Measurements from ENCODE around the gene KPNB1.

KPNB1 gene

GRCh38 chr17:47730681-47731080, 81.0 kb downstream of the KPNB1 start:
- Mint-ChIP-seq H3K27ac (no peak overlapping the region), H3K27me3 (no peaks in the 10 kb centered on the region), H3K9me3 (ENCODE audit: low read depth) (no peaks in the 10 kb centered on the region), H3K36me3 (peaks cover 2% of the 10 kb centered on the region), H3K4me1 (ENCODE audit: low read depth) (peaks cover 57% of the 10 kb centered on the region), H3K4me3 (peak overlapping the region; percentile 40)

- peaks cover 54% of the 10 kb centered on the region for H3K4me1 Mint-ChIP-seq (ENCODE audit: low read depth)
- no peaks in the 10 kb centered on the region for H3K27me3 Mint-ChIP-seq
- no peaks in the 10 kb centered on the region for H3K9me3 Mint-ChIP-seq (ENCODE audit: low read depth)
- no peak overlapping the region for H3K27ac Mint-ChIP-seq
- H3K36me3 Mint-ChIP-seq, result peaks cover 2% of the 10 kb centered on the region
- no peak overlapping the region for H3K4me3 Mint-ChIP-seq
These were observed 81.7 kb downstream of the KPNB1 start for GRCh38 chr17:47731396-47731795.

DNA sequence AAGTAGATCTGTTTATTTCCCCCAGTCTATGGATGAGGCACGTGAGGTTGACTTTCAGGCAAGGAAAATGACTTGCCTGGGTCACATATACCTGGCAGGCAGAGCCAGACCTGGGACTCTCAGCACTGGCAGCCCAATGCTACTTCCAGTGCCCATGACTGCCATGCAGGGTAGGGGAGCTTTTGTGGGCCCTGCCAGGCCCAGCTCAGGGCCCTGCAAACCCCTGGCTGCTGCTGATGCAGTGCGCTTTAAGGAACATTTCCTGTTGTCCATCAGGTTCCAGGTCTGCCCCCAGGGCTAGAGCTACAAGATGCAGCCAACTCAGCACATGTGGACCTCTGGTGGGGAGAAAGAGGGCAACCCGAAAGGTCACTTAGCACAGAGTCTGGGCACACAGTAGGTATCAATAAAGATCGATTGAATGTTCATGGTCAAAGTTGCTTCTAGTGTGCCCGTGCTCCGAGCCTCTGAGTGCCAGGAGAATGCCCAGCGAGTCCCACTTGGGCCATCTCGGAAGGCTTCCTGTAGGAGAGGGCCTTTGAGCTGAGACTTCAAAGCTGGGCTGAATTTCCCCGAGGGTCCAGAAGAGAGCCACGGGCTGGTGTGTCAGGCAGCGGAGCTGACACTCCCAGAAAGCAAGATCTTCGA, 82.8 kb downstream of the KPNB1 start:
- Mint-ChIP-seq H3K4me1 (ENCODE audit: low read depth) (peaks cover 57% of the 10 kb centered on the region), H3K4me3 (peak overlapping the region; percentile 85), H3K36me3 (peaks cover 2% of the 10 kb centered on the region), H3K27ac (peak overlapping the region; percentile 86), H3K9me3 (ENCODE audit: low read depth) (no peaks in the 10 kb centered on the region), H3K27me3 (no peaks in the 10 kb centered on the region)

DNA sequence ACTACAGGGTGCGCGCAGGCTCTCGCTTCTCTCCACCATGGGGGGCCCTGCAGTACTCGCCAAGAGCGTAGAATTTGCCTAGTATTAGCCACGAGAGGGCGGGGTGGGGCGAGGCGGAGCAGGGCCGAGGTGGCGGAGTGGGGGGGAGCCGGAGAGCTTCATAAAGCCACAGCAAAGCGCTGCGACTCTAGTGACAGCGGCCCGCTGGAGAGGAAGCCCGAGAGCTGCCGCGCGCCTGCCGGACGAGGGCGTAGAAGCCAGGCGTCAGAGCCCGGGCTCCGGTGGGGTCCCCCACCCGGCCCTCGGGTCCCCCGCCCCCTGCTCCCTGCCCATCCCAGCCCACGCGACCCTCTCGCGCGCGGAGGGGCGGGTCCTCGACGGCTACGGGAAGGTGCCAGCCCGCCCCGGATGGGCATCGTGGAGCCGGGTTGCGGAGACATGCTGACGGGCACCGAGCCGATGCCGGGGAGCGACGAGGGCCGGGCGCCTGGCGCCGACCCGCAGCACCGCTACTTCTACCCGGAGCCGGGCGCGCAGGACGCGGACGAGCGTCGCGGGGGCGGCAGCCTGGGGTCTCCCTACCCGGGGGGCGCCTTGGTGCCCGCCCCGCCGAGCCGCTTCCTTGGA, 83.4 kb downstream of the KPNB1 start, which contains the start of gene TBX21:
TSS of gene TBX21 (plus strand) at position 190 of the 627 bp plus-strand sequence. CDS start at position 409, 219 bp downstream.
- Mint-ChIP-seq H3K36me3 (peaks cover 2% of the 10 kb centered on the region), H3K9me3 (ENCODE audit: low read depth) (no peaks in the 10 kb centered on the region), H3K4me3 (peak within 1 kb of the TSS; percentile 100), H3K27me3 (no peaks in the 10 kb centered on the region), H3K27ac (peak within 1 kb of the TSS; percentile 95), H3K4me1 (ENCODE audit: low read depth) (peaks cover 55% of the 10 kb centered on the region)

DNA sequence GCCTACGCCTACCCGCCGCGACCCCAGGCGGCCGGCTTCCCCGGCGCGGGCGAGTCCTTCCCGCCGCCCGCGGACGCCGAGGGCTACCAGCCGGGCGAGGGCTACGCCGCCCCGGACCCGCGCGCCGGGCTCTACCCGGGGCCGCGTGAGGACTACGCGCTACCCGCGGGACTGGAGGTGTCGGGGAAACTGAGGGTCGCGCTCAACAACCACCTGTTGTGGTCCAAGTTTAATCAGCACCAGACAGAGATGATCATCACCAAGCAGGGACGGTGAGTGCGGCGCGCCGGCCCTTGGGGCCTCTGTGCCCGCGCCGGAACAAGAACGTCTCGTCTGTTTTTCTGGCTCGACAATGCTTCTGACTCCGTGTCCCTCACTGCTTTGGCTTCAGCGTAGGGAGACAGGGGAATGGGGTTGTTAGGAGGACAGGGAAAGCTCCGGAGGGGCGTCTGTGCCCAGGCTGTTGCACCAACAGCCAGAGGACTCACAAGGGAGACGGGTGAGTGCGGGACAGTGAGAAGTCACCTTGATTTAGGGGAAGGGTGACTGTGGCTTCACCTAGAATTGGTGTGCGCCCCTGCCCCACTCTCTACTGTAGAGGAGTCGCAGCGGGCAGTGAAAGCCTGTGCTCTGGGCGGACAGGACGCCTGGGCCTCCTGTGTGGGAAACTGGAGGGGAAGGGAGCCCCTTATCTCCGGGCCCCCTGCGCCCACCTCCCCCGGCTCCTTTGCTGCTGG, 84.1 kb downstream of the KPNB1 start:
- Mint-ChIP-seq H3K27ac (peak overlapping the region; percentile 95), H3K4me3 (peak overlapping the region; percentile 100), H3K4me1 (ENCODE audit: low read depth) (peaks cover 54% of the 10 kb centered on the region), H3K9me3 (ENCODE audit: low read depth) (no peaks in the 10 kb centered on the region), H3K36me3 (peaks cover 2% of the 10 kb centered on the region), H3K27me3 (no peaks in the 10 kb centered on the region)

DNA sequence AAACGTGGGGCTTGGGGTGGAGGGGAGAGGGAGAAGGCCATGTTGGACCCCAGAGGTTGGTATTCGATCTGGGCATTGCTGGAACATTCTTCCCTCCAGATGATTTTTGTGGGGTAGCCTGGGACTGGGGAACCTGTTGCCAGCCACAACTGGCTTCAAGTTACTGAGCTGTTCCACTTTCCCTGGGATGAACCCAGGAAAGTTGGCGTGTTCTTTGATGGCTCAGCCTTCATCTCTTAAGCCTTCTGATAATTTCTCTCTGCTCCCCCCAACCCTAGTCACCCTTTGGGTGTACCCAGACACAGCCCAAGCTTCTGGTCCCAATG, 85.4 kb downstream of the KPNB1 start:
- Mint-ChIP-seq H3K9me3 (ENCODE audit: low read depth) (no peaks in the 10 kb centered on the region), H3K4me1 (ENCODE audit: low read depth) (peaks cover 53% of the 10 kb centered on the region)

More for the DNA sequence above, 85.4 kb downstream of the KPNB1 start:
- H3K27ac Mint-ChIP-seq, result peak overlapping the region; percentile 84
- H3K4me3 Mint-ChIP-seq, result peak overlapping the region; percentile 100
- no peaks in the 10 kb centered on the region for H3K27me3 Mint-ChIP-seq
- H3K36me3 Mint-ChIP-seq, result peaks cover 2% of the 10 kb centered on the region

Data from activated naive CD8-positive, alpha-beta T cell (primary cell).